C4-2B (cell line): Measurements from ENCODE around the gene KCNH3.

Experiments
- H3K27ac ChIP-seq: fragments of 450-650 bp; 2 replicates; pipeline ENCODE4 v1.5.1; 2017
- ZFX ChIP-seq: fragments of 450-650 bp; IDR thresholded peaks from 2 replicates; pipeline ENCODE4 v1.6.1; 2017
- TF ChIP-seq, protein P1 (sequence below): fragments of 450-650 bp; conservative IDR thresholded peaks from 2 replicates; pipeline ENCODE4 v1.5.1; 2017; ENCODE audit warnings: mild to moderate bottlenecking

The KCNH3 gene

DNA sequence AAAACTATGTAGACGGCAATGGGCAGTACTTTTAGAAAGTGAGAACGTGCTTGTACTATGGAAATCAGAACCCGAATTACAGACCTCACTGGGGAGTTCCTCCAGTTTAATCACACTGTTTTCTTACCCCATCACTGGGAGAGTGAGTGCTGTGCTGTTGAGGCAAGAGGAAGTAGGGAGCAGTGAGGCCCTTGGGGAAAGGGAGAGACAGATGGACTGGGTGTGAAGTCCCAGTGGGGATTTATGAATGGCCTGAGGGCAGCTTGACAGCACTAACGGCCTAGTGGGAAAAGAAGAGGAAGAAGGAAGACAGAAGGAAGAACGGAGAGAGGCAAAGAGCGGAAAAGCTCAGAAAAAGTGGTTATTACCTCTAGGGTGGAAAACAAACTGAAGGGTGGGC lies 23.4 kb downstream of the KCNH3 start:
- no peak overlapping the region for H3K27ac ChIP-seq
- TF ChIP-seq, protein P1, sequence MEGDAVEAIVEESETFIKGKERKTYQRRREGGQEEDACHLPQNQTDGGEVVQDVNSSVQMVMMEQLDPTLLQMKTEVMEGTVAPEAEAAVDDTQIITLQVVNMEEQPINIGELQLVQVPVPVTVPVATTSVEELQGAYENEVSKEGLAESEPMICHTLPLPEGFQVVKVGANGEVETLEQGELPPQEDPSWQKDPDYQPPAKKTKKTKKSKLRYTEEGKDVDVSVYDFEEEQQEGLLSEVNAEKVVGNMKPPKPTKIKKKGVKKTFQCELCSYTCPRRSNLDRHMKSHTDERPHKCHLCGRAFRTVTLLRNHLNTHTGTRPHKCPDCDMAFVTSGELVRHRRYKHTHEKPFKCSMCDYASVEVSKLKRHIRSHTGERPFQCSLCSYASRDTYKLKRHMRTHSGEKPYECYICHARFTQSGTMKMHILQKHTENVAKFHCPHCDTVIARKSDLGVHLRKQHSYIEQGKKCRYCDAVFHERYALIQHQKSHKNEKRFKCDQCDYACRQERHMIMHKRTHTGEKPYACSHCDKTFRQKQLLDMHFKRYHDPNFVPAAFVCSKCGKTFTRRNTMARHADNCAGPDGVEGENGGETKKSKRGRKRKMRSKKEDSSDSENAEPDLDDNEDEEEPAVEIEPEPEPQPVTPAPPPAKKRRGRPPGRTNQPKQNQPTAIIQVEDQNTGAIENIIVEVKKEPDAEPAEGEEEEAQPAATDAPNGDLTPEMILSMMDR, result no peak
- TF ChIP-seq ZFX, result no peak

DNA sequence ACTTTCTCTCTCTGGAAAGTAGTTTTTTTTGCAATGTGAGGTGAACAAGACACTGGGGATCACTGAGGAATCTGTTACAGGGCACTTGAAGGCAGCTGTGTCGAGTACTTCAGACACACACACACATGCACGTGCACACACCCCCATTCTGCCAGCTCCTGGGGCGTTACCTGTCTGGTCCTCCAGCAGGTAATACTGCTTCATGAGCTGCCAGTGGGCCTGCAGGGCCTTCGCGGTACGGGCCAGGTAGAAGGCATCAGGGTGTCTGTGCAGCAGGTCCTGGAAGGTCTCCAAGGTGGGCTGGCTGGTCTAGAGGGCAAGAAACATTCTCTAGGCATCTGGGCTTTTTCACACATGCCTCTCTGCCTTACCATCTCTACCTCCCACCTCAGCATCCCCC lies 24.0 kb downstream of the KCNH3 start:
- no peak overlapping the region for H3K27ac ChIP-seq

DNA sequence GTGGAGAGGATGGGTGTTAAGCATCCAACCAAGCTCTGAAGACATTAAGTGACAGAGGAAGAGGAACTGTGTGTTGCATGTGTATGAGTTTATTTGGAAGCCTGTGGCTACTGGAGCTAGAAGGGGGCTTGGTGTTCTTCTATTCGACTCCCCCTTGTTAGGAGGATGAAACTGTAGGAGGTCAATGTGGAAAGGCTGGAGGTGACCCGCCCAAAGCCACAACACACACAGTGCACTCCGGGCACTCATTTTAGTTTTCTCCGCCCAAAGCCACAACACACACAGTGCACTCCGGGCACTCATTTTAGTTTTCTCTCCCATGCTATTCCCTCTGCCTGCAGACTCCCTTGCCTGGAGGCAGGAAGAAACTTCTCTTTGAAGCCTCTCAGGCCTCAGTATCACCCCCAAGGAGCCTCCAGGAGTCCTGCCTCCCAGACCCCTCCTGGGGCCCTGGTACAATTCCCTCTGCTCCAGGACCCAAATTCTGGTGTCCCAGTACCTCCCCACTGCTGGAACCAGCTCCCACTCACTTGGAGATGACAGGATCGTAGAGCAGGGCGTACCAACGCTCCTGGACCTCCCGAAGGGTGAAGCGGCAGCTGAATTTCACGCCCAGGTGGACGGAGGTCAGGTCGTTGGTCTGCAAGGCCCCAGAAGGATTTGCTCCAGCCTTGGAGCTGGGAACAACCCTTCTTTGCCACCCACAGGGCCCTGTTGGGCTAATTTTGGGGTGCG lies 25.3 kb downstream of the KCNH3 start:
- H3K27ac ChIP-seq, result no peak overlapping the region
- no peak for TF ChIP-seq ZFX
- TF ChIP-seq, protein P1, result no peak

More for the DNA sequence above, 24.0 kb downstream of the KCNH3 start:
- TF ChIP-seq, protein P1, result no peak
- no peak for TF ChIP-seq ZFX

DNA sequence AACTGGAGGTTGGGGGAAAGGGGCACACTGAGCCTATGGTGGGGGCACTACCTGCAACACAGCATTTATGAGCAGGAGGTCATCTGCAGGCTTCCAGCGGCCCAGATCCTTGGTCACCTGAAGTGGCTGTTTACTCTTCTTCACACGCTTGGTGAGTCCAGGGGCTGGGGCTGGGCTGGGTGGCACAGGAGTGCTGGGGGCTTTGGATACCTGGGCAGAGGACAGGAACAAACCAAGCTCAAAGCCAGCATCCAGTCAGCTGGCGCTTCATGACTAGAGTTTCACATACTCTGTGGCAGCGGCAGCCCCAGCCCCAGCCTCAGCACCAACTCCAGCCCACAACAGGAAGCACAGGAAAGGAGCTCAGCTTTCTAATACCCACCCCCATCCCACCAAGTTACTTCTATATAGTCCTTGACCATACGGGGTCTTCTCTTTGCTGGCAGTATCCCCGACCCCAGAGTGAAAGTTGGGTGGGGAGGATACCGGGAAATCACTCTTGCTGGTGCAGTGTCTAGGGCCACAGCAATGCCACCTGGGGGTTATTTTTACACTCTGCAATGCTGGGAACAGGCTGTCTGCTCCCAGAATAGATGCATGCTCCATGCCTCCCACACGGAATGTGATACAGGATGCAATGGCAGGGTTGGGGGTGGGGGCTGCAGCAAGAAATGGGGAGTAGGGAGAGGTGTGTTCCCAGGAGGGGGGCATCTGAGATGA lies 26.0 kb downstream of the KCNH3 start:
- TF ChIP-seq, protein P1, result no peak
- no peak for TF ChIP-seq ZFX
- H3K27ac ChIP-seq, result no peak overlapping the region

DNA sequence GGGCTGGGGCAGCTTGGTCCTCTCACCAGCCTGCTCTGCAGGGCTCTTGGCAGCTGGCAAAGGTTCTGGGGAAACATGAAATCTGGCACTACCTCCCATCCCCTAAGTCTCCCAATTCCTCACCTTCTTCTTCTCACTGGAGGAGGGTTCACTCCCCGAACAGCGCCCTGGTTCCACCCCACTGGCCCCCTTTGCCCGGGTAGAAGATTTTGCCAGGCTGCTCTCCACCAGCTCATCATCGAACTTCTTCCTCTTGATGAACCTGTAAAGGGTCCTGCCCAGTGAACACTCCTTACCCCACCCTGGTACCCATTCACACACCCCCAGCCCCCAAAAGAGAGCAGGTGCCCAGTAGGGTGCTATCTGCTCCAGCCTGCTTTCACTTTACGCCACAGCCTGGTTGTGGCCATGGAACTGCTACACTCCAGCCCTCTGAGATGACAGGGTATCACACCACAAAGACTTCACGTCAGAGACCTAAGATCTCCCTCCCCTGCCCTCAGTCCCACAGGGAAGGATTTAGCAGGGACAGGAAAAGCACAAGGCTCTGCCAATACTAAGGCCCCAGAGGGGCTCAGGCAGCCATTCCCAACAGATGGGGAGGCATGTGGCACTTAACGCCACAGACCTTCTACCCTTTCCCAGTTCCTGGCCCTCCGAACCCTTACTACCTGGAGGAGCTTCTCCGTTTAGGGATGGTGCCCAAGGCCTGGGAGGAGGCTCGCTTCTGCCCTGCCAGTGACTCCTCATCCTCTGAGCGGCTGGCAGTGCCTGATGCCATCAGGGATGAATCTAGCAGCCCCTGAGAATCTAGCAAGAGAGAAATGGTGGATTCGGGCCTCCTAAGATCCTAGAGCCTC lies 26.8 kb downstream of the KCNH3 start:
- H3K27ac ChIP-seq, result no peak overlapping the region
- no peak for TF ChIP-seq ZFX
- TF ChIP-seq, protein P1, result no peak

- TF ChIP-seq, protein P1, result no peak
- no peak for TF ChIP-seq ZFX
- no peak overlapping the region; the same call in 1 of the 2 replicates for H3K27ac ChIP-seq
Observed at GRCh38 chr12:49566361-49566760, 27.5 kb downstream of the KCNH3 start.
